Astrocyte (in vitro differentiated cells and primary cell): ENCODE results near the gene EXOC4.

Experiments used
- CTCF ChIP-seq: IDR thresholded peaks from 2 replicates; pipeline ENCODE4 v1.5.1; 2011; ENCODE audit warnings: low read depth, mild to moderate bottlenecking, inconsistent platforms, low read length, moderate library complexity; ENCODE audit not compliant: insufficient read depth
- EZH2 ChIP-seq: IDR thresholded peaks from 2 replicates; pipeline ENCODE4 v1.6.1; 2012; ENCODE audit warnings: mild to moderate bottlenecking, low read length, inconsistent platforms; ENCODE audit not compliant: insufficient read depth

- TF ChIP-seq CTCF (no peak), EZH2 (no peak)
Measured at GRCh38 chr7:133550145-133550544, 297.3 kb downstream of the EXOC4 start.
